HL-60 (cell line): ENCODE data around the gene SRSF4.

Source experiments
- DNase-seq, 2 experiments: peaks; one replicate each; pipeline ENCODE4 v3.0.0-alpha.2; 2010 to 2020; ENCODE audit warnings: low read depth in 1 of 2, low spot score in 1 of 2
- H3K27ac ChIP-seq: fragments of 250-450 bp; sonication (Bioruptor Pico); replicated peaks from 2 replicates; pipeline ENCODE4 v1.5.1; 2020; ENCODE audit warnings: mild to moderate bottlenecking, moderate library complexity
- H3K27me3 ChIP-seq: fragments of 250-450 bp; sonication (Bioruptor Pico); 2 replicates; pipeline ENCODE4 v1.5.1; 2021; ENCODE audit warnings: mild to moderate bottlenecking, moderate library complexity; ENCODE audit not compliant: insufficient read depth, poor library complexity, severe bottlenecking
- H3K4me3 ChIP-seq: replicated peaks from 2 replicates; pipeline ENCODE4 v1.5.1; 2011; ENCODE audit warnings: mild to moderate bottlenecking, control low read depth, low read length; ENCODE audit not compliant: insufficient read depth
- GABPA ChIP-seq: IDR thresholded peaks from 2 replicates; pipeline ENCODE4 v1.6.1; 2012; ENCODE audit warnings: low read depth
- POLR2AphosphoS5 ChIP-seq: IDR thresholded peaks from 2 replicates; pipeline ENCODE4 v1.6.1; 2012; ENCODE audit warnings: low read depth
- SPI1 ChIP-seq: IDR thresholded peaks from 2 replicates; pipeline ENCODE4 v1.6.1; 2012; ENCODE audit warnings: low read depth, mild to moderate bottlenecking, borderline replicate concordance
- TF ChIP-seq, protein P1 (sequence below): IDR thresholded peaks from one replicate; pipeline ENCODE4 v1.5.1; 2011; ENCODE audit warnings: low read length, control low read depth, inconsistent platforms; ENCODE audit not compliant: insufficient read depth
- TF ChIP-seq, protein P2 (sequence below): IDR thresholded peaks from 2 replicates; pipeline ENCODE4 v1.6.1; 2012; ENCODE audit warnings: low read depth; ENCODE audit not compliant: insufficient replicate concordance

Gene SRSF4

DNA sequence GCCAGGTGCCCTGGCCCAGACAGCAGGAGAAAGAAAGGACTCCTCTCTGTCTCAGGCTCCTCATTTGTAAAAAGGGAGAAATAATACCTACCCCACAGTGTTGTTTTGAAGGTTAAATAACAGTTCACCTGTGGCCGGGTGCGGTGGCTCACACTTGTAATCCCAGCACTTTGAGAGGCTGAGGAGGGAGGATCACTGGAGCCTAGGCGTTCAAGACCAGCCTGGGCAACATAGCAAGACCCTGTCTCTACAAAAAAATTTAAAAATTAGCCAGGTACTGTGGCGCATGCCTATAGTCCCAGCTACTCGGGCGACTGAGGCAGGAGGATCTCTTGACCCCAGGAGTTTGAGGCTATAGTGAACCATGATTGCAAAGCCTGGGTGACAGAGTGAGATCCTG is 55.5 kb downstream of the SRSF4 start:
- DNase-seq = no peak
- Histone ChIP-seq H3K27me3 (peaks cover 41% of the 10 kb centered on the region), H3K4me3 (no peak overlapping the region), H3K27ac (no peak overlapping the region)
- no peak for TF ChIP-seq GABPA
- TF ChIP-seq POLR2AphosphoS5 = no peak
- TF ChIP-seq, protein P1, sequence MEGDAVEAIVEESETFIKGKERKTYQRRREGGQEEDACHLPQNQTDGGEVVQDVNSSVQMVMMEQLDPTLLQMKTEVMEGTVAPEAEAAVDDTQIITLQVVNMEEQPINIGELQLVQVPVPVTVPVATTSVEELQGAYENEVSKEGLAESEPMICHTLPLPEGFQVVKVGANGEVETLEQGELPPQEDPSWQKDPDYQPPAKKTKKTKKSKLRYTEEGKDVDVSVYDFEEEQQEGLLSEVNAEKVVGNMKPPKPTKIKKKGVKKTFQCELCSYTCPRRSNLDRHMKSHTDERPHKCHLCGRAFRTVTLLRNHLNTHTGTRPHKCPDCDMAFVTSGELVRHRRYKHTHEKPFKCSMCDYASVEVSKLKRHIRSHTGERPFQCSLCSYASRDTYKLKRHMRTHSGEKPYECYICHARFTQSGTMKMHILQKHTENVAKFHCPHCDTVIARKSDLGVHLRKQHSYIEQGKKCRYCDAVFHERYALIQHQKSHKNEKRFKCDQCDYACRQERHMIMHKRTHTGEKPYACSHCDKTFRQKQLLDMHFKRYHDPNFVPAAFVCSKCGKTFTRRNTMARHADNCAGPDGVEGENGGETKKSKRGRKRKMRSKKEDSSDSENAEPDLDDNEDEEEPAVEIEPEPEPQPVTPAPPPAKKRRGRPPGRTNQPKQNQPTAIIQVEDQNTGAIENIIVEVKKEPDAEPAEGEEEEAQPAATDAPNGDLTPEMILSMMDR = no peak
- TF ChIP-seq, protein P2, sequence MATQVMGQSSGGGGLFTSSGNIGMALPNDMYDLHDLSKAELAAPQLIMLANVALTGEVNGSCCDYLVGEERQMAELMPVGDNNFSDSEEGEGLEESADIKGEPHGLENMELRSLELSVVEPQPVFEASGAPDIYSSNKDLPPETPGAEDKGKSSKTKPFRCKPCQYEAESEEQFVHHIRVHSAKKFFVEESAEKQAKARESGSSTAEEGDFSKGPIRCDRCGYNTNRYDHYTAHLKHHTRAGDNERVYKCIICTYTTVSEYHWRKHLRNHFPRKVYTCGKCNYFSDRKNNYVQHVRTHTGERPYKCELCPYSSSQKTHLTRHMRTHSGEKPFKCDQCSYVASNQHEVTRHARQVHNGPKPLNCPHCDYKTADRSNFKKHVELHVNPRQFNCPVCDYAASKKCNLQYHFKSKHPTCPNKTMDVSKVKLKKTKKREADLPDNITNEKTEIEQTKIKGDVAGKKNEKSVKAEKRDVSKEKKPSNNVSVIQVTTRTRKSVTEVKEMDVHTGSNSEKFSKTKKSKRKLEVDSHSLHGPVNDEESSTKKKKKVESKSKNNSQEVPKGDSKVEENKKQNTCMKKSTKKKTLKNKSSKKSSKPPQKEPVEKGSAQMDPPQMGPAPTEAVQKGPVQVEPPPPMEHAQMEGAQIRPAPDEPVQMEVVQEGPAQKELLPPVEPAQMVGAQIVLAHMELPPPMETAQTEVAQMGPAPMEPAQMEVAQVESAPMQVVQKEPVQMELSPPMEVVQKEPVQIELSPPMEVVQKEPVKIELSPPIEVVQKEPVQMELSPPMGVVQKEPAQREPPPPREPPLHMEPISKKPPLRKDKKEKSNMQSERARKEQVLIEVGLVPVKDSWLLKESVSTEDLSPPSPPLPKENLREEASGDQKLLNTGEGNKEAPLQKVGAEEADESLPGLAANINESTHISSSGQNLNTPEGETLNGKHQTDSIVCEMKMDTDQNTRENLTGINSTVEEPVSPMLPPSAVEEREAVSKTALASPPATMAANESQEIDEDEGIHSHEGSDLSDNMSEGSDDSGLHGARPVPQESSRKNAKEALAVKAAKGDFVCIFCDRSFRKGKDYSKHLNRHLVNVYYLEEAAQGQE = no peak
- TF ChIP-seq SPI1 = no peak

DNA sequence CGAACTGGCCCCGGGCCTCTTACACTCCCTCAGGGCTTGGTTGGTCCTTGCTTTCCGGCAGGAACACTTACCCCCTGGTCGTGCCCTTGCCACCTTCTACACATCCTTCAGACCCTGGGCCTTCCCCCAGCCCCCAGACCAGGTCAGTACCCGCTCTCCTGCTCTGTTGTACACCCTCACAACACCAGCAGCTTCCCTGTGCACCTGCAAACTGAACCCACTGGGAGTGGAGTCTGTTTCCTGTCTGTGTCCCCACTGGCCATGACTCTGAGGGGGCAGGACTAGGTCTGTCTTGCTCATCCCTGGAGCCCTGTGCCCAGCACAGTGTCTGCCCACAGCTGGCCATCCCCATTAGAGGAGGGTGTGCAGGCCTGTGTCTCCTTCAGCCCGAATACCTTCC is 55.9 kb downstream of the SRSF4 start:
- Histone ChIP-seq H3K27me3 (peaks cover 45% of the 10 kb centered on the region), H3K27ac (no peak overlapping the region), H3K4me3 (no peak overlapping the region)
- TF ChIP-seq, protein P1 = no peak
- TF ChIP-seq GABPA (no peak), SPI1 (no peak), POLR2AphosphoS5 (no peak)
- TF ChIP-seq, protein P2 = no peak
- DNase-seq = no peak

DNA sequence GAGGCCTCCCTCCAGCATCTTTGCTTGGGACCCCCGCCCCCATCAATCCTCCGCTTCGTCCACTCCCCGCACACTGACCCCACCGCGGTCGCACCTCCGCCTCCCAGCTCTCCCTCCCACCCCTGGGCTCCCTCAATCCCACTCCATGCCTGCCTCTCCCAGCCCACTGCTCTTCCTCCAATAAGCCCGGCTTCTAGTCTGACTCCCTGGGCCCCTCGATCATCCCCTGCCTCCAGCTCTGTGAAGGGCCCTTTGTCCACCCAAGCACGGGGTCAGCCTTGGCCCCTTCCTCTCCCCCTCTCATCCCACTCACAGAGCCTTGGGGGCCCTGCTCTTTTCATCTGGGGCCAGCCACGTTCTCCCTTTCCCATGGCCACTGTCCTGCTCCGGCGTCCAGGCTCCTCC is 56.5 kb downstream of the SRSF4 start:
- peaks cover 45% of the 10 kb centered on the region for H3K27me3 ChIP-seq
- no peak for DNase-seq
- TF ChIP-seq SPI1 = no peak
- no peak for TF ChIP-seq POLR2AphosphoS5
- TF ChIP-seq, protein P1 = no peak
- TF ChIP-seq GABPA = no peak
- TF ChIP-seq, protein P2 = no peak

More for the DNA sequence above, 56.5 kb downstream of the SRSF4 start:
- no peak overlapping the region for H3K4me3 ChIP-seq
- no peak overlapping the region for H3K27ac ChIP-seq
